GM21528 (cell line): ENCODE data around the gene ADIPOR2.

Experiments used
- ATAC-seq: cut with Tn5 transposase; IDR thresholded peaks from one replicate; pipeline ENCODE4 v1.9.1; 2021; ENCODE audit warnings: mild to moderate bottlenecking, moderate library complexity; ENCODE audit not compliant: unreplicated experiment, low FRiP score

Gene ADIPOR2

GRCh38 chr12:1796515-1797010 is 105.7 kb downstream of the ADIPOR2 start:
- ATAC-seq, result peak; percentile 34

GRCh38 chr12:1797011-1797901 is 106.4 kb downstream of the ADIPOR2 start:
- peak; percentile 18 for ATAC-seq

GRCh38 chr12:1797991-1798640 is 107.2 kb downstream of the ADIPOR2 start:
- no peak for ATAC-seq

GRCh38 chr12:1798641-1799020 is 107.8 kb downstream of the ADIPOR2 start:
- no peak for ATAC-seq

- ATAC-seq, result no peak
Observed at GRCh38 chr12:1799051-1799881, 108.4 kb downstream of the ADIPOR2 start.

- no peak for ATAC-seq
Observed at GRCh38 chr12:1799882-1800400, 109.1 kb downstream of the ADIPOR2 start.

- no peak for ATAC-seq
Observed at GRCh38 chr12:1800401-1801302, 109.8 kb downstream of the ADIPOR2 start.

GRCh38 chr12:1801303-1801975 is 110.6 kb downstream of the ADIPOR2 start:
- ATAC-seq, result no peak

GRCh38 chr12:1803736-1804135 is 112.9 kb downstream of the ADIPOR2 start:
- no peak for ATAC-seq

- peak; percentile 83 for ATAC-seq
Observed at GRCh38 chr12:1804545-1805332, 113.9 kb downstream of the ADIPOR2 start.

GRCh38 chr12:1805441-1806081 is 114.7 kb downstream of the ADIPOR2 start:
- no peak for ATAC-seq

- no peak for ATAC-seq
Observed at GRCh38 chr12:1806301-1807086, 115.6 kb downstream of the ADIPOR2 start.

- ATAC-seq, result no peak
Observed at GRCh38 chr12:1807087-1807860, 116.4 kb downstream of the ADIPOR2 start.

- no peak for ATAC-seq
Observed at GRCh38 chr12:1808036-1808797, 117.3 kb downstream of the ADIPOR2 start.

GRCh38 chr12:1808798-1809480 is 118.1 kb downstream of the ADIPOR2 start:
- ATAC-seq, result no peak
